ENCODE measurements around the gene FLVCR2. TPM values are rescaled to one million over a fixed set of nuclear protein-coding genes. Genes with fewer than 3 reads are reported as not detected.

FLVCR2 gene
- total and polyA plus RNA-seq, 2 experiments from 2014 or later = 1.4 to 3.1 TPM

DNA sequence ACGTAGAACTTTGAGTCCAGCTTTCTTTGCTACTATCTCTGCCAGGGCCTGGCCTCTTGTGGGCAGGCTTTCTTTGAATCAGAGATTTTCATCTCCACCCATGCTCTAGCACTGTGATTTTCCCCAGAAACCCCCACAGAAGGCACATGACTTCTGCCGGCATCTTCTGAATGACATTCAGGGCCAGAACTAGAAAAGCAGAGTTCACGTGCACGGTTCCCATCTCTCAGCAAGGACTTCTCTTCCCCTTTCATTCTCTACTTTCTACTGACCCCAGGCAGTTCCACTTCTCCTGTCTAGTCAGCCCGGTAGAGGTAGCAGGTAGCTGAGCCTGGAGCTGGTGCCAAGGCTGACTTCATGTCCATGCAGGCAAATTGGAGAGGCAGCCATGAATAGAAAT is 29.3 kb upstream of the FLVCR2 start:
- DNase-seq (ENCODE audit: low spot score) = no peak
- no peak overlapping the region for H3K27ac Mint-ChIP-seq
- Histone ChIP-seq H3K4me2 (no peak overlapping the region), H3K27ac (ENCODE audit: low read depth) (no peak overlapping the region), H4K20me1 (replicated peaks; ENCODE audit: insufficient read depth) (no peaks in the 10 kb centered on the region), H3K36me3 (ENCODE audit: insufficient read depth) (no peaks in the 10 kb centered on the region), H3K4me1 (ENCODE audit: insufficient read depth) (no peaks in the 10 kb centered on the region), H3K9me2 (ENCODE audit: insufficient read depth) (peaks cover 6% of the 10 kb centered on the region), H3K4me3 (no peak overlapping the region), H3K79me2 (replicated peaks; ENCODE audit: insufficient read depth) (no peaks in the 10 kb centered on the region), H2AFZ (no peak overlapping the region), H3F3A (replicated peaks; ENCODE audit: low read depth) (no peaks in the 10 kb centered on the region), H3K27me3 (ENCODE audit: insufficient read depth) (no peaks in the 10 kb centered on the region)
- H3K4me1 Mint-ChIP-seq = peaks cover 2% of the 10 kb centered on the region; the same call in 1 of the 3 replicates
- TF ChIP-seq, protein P1, sequence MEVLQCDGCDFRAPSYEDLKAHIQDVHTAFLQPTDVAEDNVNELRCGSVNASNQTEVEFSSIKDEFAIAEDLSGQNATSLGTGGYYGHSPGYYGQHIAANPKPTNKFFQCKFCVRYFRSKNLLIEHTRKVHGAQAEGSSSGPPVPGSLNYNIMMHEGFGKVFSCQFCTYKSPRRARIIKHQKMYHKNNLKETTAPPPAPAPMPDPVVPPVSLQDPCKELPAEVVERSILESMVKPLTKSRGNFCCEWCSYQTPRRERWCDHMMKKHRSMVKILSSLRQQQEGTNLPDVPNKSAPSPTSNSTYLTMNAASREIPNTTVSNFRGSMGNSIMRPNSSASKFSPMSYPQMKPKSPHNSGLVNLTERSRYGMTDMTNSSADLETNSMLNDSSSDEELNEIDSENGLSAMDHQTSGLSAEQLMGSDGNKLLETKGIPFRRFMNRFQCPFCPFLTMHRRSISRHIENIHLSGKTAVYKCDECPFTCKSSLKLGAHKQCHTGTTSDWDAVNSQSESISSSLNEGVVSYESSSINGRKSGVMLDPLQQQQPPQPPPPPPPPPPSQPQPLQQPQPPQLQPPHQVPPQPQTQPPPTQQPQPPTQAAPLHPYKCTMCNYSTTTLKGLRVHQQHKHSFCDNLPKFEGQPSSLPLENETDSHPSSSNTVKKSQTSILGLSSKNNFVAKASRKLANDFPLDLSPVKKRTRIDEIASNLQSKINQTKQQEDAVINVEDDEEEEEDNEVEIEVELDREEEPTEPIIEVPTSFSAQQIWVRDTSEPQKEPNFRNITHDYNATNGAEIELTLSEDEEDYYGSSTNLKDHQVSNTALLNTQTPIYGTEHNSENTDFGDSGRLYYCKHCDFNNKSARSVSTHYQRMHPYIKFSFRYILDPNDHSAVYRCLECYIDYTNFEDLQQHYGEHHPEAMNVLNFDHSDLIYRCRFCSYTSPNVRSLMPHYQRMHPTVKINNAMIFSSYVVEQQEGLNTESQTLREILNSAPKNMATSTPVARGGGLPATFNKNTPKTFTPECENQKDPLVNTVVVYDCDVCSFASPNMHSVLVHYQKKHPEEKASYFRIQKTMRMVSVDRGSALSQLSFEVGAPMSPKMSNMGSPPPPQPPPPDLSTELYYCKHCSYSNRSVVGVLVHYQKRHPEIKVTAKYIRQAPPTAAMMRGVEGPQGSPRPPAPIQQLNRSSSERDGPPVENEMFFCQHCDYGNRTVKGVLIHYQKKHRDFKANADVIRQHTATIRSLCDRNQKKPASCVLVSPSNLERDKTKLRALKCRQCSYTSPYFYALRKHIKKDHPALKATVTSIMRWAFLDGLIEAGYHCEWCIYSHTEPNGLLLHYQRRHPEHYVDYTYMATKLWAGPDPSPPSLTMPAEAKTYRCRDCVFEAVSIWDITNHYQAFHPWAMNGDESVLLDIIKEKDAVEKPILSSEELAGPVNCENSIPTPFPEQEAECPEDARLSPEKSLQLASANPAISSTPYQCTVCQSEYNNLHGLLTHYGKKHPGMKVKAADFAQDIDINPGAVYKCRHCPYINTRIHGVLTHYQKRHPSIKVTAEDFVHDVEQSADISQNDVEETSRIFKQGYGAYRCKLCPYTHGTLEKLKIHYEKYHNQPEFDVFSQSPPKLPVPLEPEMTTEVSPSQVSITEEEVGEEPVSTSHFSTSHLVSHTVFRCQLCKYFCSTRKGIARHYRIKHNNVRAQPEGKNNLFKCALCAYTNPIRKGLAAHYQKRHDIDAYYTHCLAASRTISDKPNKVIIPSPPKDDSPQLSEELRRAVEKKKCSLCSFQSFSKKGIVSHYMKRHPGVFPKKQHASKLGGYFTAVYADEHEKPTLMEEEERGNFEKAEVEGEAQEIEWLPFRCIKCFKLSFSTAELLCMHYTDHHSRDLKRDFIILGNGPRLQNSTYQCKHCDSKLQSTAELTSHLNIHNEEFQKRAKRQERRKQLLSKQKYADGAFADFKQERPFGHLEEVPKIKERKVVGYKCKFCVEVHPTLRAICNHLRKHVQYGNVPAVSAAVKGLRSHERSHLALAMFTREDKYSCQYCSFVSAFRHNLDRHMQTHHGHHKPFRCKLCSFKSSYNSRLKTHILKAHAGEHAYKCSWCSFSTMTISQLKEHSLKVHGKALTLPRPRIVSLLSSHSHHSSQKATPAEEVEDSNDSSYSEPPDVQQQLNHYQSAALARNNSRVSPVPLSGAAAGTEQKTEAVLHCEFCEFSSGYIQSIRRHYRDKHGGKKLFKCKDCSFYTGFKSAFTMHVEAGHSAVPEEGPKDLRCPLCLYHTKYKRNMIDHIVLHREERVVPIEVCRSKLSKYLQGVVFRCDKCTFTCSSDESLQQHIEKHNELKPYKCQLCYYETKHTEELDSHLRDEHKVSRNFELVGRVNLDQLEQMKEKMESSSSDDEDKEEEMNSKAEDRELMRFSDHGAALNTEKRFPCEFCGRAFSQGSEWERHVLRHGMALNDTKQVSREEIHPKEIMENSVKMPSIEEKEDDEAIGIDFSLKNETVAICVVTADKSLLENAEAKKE (CRISPR knock-in tag; IDR thresholded peaks at IDR 0.05) = no peak
- TF ChIP-seq, protein P2, sequence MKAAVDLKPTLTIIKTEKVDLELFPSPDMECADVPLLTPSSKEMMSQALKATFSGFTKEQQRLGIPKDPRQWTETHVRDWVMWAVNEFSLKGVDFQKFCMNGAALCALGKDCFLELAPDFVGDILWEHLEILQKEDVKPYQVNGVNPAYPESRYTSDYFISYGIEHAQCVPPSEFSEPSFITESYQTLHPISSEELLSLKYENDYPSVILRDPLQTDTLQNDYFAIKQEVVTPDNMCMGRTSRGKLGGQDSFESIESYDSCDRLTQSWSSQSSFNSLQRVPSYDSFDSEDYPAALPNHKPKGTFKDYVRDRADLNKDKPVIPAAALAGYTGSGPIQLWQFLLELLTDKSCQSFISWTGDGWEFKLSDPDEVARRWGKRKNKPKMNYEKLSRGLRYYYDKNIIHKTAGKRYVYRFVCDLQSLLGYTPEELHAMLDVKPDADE (IDR thresholded peaks at IDR 0.05) = no peak
- TF ChIP-seq POLR2AphosphoS5 (IDR thresholded peaks at IDR 0.05; ENCODE audit: low read depth) = no peak
- TF ChIP-seq NANOG (IDR thresholded peaks at IDR 0.05; ENCODE audit: borderline replicate concordance) = no peak
- no peak for TF ChIP-seq CREB1 (CRISPR knock-in tag; IDR thresholded peaks at IDR 0.05; ENCODE audit: low read depth)
- TF ChIP-seq STAT1 (IDR thresholded peaks at IDR 0.05; ENCODE audit: unreplicated experiment) = no peak
- TF ChIP-seq, protein P3, sequence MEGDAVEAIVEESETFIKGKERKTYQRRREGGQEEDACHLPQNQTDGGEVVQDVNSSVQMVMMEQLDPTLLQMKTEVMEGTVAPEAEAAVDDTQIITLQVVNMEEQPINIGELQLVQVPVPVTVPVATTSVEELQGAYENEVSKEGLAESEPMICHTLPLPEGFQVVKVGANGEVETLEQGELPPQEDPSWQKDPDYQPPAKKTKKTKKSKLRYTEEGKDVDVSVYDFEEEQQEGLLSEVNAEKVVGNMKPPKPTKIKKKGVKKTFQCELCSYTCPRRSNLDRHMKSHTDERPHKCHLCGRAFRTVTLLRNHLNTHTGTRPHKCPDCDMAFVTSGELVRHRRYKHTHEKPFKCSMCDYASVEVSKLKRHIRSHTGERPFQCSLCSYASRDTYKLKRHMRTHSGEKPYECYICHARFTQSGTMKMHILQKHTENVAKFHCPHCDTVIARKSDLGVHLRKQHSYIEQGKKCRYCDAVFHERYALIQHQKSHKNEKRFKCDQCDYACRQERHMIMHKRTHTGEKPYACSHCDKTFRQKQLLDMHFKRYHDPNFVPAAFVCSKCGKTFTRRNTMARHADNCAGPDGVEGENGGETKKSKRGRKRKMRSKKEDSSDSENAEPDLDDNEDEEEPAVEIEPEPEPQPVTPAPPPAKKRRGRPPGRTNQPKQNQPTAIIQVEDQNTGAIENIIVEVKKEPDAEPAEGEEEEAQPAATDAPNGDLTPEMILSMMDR (conservative IDR thresholded peaks at IDR 0.05; ENCODE audit: low read depth in 2 of 2) = no peak
- no peak for TF ChIP-seq ZNF331 (CRISPR knock-in tag; IDR thresholded peaks at IDR 0.05; ENCODE audit: low read depth)
- TF ChIP-seq JUNB (IDR thresholded peaks at IDR 0.05; ENCODE audit: unreplicated experiment) = no peak
- TF ChIP-seq, protein P4, sequence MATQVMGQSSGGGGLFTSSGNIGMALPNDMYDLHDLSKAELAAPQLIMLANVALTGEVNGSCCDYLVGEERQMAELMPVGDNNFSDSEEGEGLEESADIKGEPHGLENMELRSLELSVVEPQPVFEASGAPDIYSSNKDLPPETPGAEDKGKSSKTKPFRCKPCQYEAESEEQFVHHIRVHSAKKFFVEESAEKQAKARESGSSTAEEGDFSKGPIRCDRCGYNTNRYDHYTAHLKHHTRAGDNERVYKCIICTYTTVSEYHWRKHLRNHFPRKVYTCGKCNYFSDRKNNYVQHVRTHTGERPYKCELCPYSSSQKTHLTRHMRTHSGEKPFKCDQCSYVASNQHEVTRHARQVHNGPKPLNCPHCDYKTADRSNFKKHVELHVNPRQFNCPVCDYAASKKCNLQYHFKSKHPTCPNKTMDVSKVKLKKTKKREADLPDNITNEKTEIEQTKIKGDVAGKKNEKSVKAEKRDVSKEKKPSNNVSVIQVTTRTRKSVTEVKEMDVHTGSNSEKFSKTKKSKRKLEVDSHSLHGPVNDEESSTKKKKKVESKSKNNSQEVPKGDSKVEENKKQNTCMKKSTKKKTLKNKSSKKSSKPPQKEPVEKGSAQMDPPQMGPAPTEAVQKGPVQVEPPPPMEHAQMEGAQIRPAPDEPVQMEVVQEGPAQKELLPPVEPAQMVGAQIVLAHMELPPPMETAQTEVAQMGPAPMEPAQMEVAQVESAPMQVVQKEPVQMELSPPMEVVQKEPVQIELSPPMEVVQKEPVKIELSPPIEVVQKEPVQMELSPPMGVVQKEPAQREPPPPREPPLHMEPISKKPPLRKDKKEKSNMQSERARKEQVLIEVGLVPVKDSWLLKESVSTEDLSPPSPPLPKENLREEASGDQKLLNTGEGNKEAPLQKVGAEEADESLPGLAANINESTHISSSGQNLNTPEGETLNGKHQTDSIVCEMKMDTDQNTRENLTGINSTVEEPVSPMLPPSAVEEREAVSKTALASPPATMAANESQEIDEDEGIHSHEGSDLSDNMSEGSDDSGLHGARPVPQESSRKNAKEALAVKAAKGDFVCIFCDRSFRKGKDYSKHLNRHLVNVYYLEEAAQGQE (IDR thresholded peaks at IDR 0.05; ENCODE audit: unreplicated experiment) = no peak
- TF ChIP-seq EZH2phosphoT487 (IDR thresholded peaks at IDR 0.05; ENCODE audit: unreplicated experiment) = no peak
- TF ChIP-seq EZH2 (IDR thresholded peaks at IDR 0.05; ENCODE audit: low read depth, unreplicated experiment) = no peak
- no peak for TF ChIP-seq ZNF114 (CRISPR knock-in tag; IDR thresholded peaks at IDR 0.05)
- H3K36me3 Mint-ChIP-seq (ENCODE audit: low read depth) = no peaks in the 10 kb centered on the region
- ATAC-seq = no peak
- H3K9me3 Mint-ChIP-seq = no peaks in the 10 kb centered on the region
- no peak overlapping the region for H3K4me3 Mint-ChIP-seq
- peaks cover 7% of the 10 kb centered on the region for H3K27me3 Mint-ChIP-seq (ENCODE audit: insufficient read depth, low read depth, poor library complexity)
